Measurements from ENCODE around the gene COL15A1. TPM values are rescaled to one million over a fixed set of nuclear protein-coding genes. Genes with fewer than 3 reads are reported as not detected.

Gene COL15A1
- total RNA-seq, 6 experiments from 2014 or later: 0.20 to 0.50 (median 0.32) TPM

GRCh38 chr9:99069075-99069474 lies 125.4 kb downstream of the COL15A1 start:
- Mint-ChIP-seq H3K4me3 (no peak overlapping the region), H3K27me3 (ENCODE audit: insufficient read depth) (peaks cover 2% of the 10 kb centered on the region; the same call in 1 of the 2 replicates), H3K36me3 (ENCODE audit: low read depth) (no peaks in the 10 kb centered on the region), H3K27ac (no peak overlapping the region), H3K4me1 (ENCODE audit: low read depth) (peaks cover 37% of the 10 kb centered on the region), H3K9me3 (no peaks in the 10 kb centered on the region)
- no peak for DNase-seq
- no peak for TF ChIP-seq CTCF (IDR thresholded peaks at IDR 0.05)

- Mint-ChIP-seq H3K4me1 (ENCODE audit: low read depth) (peaks cover 39% of the 10 kb centered on the region), H3K27ac (no peak overlapping the region), H3K4me3 (no peak overlapping the region)
These were observed 125.8 kb downstream of the COL15A1 start for GRCh38 chr9:99069546-99069945.

GRCh38 chr9:99070681-99071080 lies 127.0 kb downstream of the COL15A1 start:
- no peaks in the 10 kb centered on the region for H3K36me3 Mint-ChIP-seq (ENCODE audit: low read depth)
- DNase-seq: no peak
- no peaks in the 10 kb centered on the region for H3K9me3 Mint-ChIP-seq
- H3K4me3 Mint-ChIP-seq: no peak overlapping the region
- peaks cover 46% of the 10 kb centered on the region for H3K4me1 Mint-ChIP-seq (ENCODE audit: low read depth)
- no peak overlapping the region for H3K27ac Mint-ChIP-seq
- H3K27me3 Mint-ChIP-seq (ENCODE audit: insufficient read depth): no peaks in the 10 kb centered on the region; the same call in 1 of the 2 replicates
- TF ChIP-seq CTCF (IDR thresholded peaks at IDR 0.05): no peak

More at GRCh38 chr9:99069546-99069945, 125.8 kb downstream of the COL15A1 start:
- Mint-ChIP-seq H3K27me3 (ENCODE audit: insufficient read depth) (peaks cover under 1% of the 10 kb centered on the region; the same call in 1 of the 2 replicates), H3K36me3 (ENCODE audit: low read depth) (no peaks in the 10 kb centered on the region), H3K9me3 (no peaks in the 10 kb centered on the region)
- no peak for DNase-seq
- TF ChIP-seq CTCF (IDR thresholded peaks at IDR 0.05): no peak

- no peaks in the 10 kb centered on the region for H3K9me3 Mint-ChIP-seq
- H3K27ac Mint-ChIP-seq: no peak overlapping the region
- no peak for DNase-seq
These were observed 127.8 kb downstream of the COL15A1 start for GRCh38 chr9:99071313-99072039.

GRCh38 chr9:99072040-99072394 lies 128.3 kb downstream of the COL15A1 start:
- Mint-ChIP-seq H3K4me1 (ENCODE audit: low read depth) (peaks cover 46% of the 10 kb centered on the region), H3K27ac (no peak overlapping the region), H3K9me3 (no peaks in the 10 kb centered on the region), H3K27me3 (ENCODE audit: insufficient read depth) (no peaks in the 10 kb centered on the region; the same call in 1 of the 2 replicates), H3K4me3 (no peak overlapping the region), H3K36me3 (ENCODE audit: low read depth) (no peaks in the 10 kb centered on the region)
- no peak for DNase-seq
- TF ChIP-seq CTCF (IDR thresholded peaks at IDR 0.05): no peak

More at GRCh38 chr9:99071313-99072039, 127.8 kb downstream of the COL15A1 start:
- TF ChIP-seq CTCF (IDR thresholded peaks at IDR 0.05): no peak
- Mint-ChIP-seq H3K4me3 (no peak overlapping the region), H3K27me3 (ENCODE audit: insufficient read depth) (no peaks in the 10 kb centered on the region; the same call in 1 of the 2 replicates), H3K4me1 (ENCODE audit: low read depth) (peaks cover 46% of the 10 kb centered on the region), H3K36me3 (ENCODE audit: low read depth) (no peaks in the 10 kb centered on the region)
